GM12878 (cell line): ENCODE data around the gene MYL3. TPM values are rescaled to one million over a fixed set of nuclear protein-coding genes. Genes with fewer than 3 reads are reported as not detected.

Experiments
- ATAC-seq: fragments of 200-7000 bp; cut with Tn5 transposase; 3 replicates; pipeline ENCODE4 v1.9.1; 2020; ENCODE audit warnings: mild to moderate bottlenecking, moderate library complexity
- Bru-seq: library from RNA; stranded (reverse); fragments of 400-500 nt; gene quantifications from one replicate; lab custom pipeline; 2021; lab: Mats Ljungman, UMichigan
- BruChase-seq, 2 experiments: library from RNA; stranded (reverse); fragments of 400-500 nt; gene quantifications; one replicate each; lab custom pipeline; 2021; lab: Mats Ljungman, UMichigan
- BruUV-seq: library from RNA; stranded (reverse); fragments of 400-500 nt; replicated peaks from 2 replicates; lab custom pipeline; 2021; lab: Mats Ljungman, UMichigan
- CTCF ChIA-PET: fragments of 300-600 bp; sonication (Branson Sonifier 250); formaldehyde crosslinking; extraction: SDS; loops from one replicate; lab custom pipeline; 2021; ENCODE audit warnings: inconsistent platforms; lab: Yijun Ruan, JAX
- POLR2A ChIA-PET: fragments of 350-600 bp; formaldehyde crosslinking; extraction: SDS; loops from one replicate; lab custom pipeline; 2021; ENCODE audit warnings: inconsistent platforms; lab: Charles Lee
- RAD21 ChIA-PET: fragments of 300-600 bp; sonication (Branson Sonifier 250); formaldehyde crosslinking; loops from one replicate; lab custom pipeline; 2023; ENCODE audit warnings: antibody characterized with exemption; ENCODE audit not compliant: unreplicated experiment; lab: Charles Lee
- SMC1A ChIA-PET: fragments of 300-600 bp; sonication (Branson Sonifier 250); formaldehyde crosslinking; loops from one replicate; lab custom pipeline; 2023; ENCODE audit not compliant: unreplicated experiment, uncharacterized antibody; lab: Charles Lee
- DNase-seq: peaks from one replicate; pipeline ENCODE4 v3.0.0-alpha.2; 2011; ENCODE audit warnings: low read depth, low spot score
- FAIRE-seq: peaks from 3 replicates; lab custom pipeline; 2011; peaks lifted over from hg19 to GRCh38; lab: Jason Lieb, UNC
- H2AFZ ChIP-seq: 2 replicates; pipeline ENCODE4 v1.6.0; 2011; ENCODE audit warnings: low read depth, low read length, control low read depth; ENCODE audit not compliant: control insufficient read depth
- H3K27ac ChIP-seq: 2 replicates; pipeline ENCODE4 v1.5.1; 2011; ENCODE audit warnings: control low read depth; ENCODE audit not compliant: control insufficient read depth, insufficient read depth
- H3K27me3 ChIP-seq, 2 experiments: replicated peaks in 1 of 2; 2 replicates each; pipeline versions ENCODE4 v1.6.0 to v1.6.1; 2011; ENCODE audit warnings: low read length in 1 of 2; ENCODE audit not compliant: control insufficient read depth in 2 of 2, insufficient read depth in 2 of 2
- H3K36me3 ChIP-seq, 2 experiments: 2 replicates each; pipeline ENCODE4 v1.5.1; 2011; ENCODE audit warnings: low read length in 1 of 2; ENCODE audit not compliant: control insufficient read depth in 2 of 2, insufficient read depth in 2 of 2
- H3K4me1 ChIP-seq: 2 replicates; pipeline ENCODE4 v1.6.1; 2011; ENCODE audit warnings: mild to moderate bottlenecking, low read length, moderate library complexity, mixed read lengths; ENCODE audit not compliant: control insufficient read depth, insufficient read depth
- H3K4me2 ChIP-seq: 2 replicates; pipeline ENCODE4 v1.6.0; 2011; ENCODE audit warnings: control low read depth; ENCODE audit not compliant: control insufficient read depth, insufficient read depth
- H3K4me3 ChIP-seq: fragments of 200-600 bp; sonication (generic); 2 replicates; pipeline ENCODE4 v1.5.1; 2016
- H3K79me2 ChIP-seq: 2 replicates; pipeline ENCODE4 v1.6.0; 2011; ENCODE audit warnings: low read length; ENCODE audit not compliant: control insufficient read depth, insufficient read depth
- H3K9ac ChIP-seq: 2 replicates; pipeline ENCODE4 v1.8.0; 2011; ENCODE audit warnings: low read length, control low read depth, mixed read lengths; ENCODE audit not compliant: control insufficient read depth, insufficient read depth
- H3K9me3 ChIP-seq: replicated peaks from 3 replicates; pipeline ENCODE4 v1.5.1; 2011; ENCODE audit warnings: mild to moderate bottlenecking, low read length; ENCODE audit not compliant: control insufficient read depth, insufficient read depth
- H4K20me1 ChIP-seq: 2 replicates; pipeline ENCODE4 v1.6.0; 2011; ENCODE audit not compliant: control insufficient read depth, insufficient read depth
- MEF2A ChIP-seq: IDR thresholded peaks from 2 replicates; pipeline ENCODE4 v1.6.1; 2011; ENCODE audit warnings: low read depth, mild to moderate bottlenecking, low read length, moderate library complexity; ENCODE audit not compliant: insufficient read depth
- WGBS: methylation state at CpG from one replicate; pipeline ENCODE4 v1.1.6; 2016; ENCODE audit warnings: low lambda C conversion rate; ENCODE audit not compliant: insufficient replicate concordance, insufficient coverage; ENCODE audit errors: missing lambda C conversion rate; 5-methylcytosine and 5-hydroxymethylcytosine counted together
- in situ Hi-C: fragments of 300-500 bp; cut with MboI; formaldehyde crosslinking; loops from 9 replicates; pipeline ENCODE4 v1.14.3; 2018; ENCODE audit warnings: mixed read lengths
- intact Hi-C: fragments of 100-400 bp; cut with micrococcal nuclease; formaldehyde crosslinking; loops from one replicate; pipeline ENCODE4 v1.14.2; 2022; ENCODE audit not compliant: unreplicated experiment
- long read RNA-seq, 2 experiments: library from polyadenylated mRNA; unstranded; transcript quantifications; one replicate each; pipeline ENCODE4 v2.0.0, GENCODE V29; 2019 to 2020
- polyA minus RNA-seq, 3 experiments: library from RNA; depleted of rRNA, polyadenylated mRNA; stranded (reverse); fragments of >200 nt; gene quantifications; 2 replicates each; pipeline ENCODE4 v1.2.3, GENCODE V29; 2011
- polyA plus RNA-seq, 11 experiments: library from polyadenylated mRNA; depleted of rRNA in 4 of 11; unstranded in 6 of 11; stranded (reverse) in 5 of 11; fragments of >200 nt; fragmentation: Nextera tagmentation in 4 of 11; fragmentation: Illumina TruSeq in 1 of 11; extraction: Ambion mirVana in 4 of 11; extraction: Trizol in 1 of 11; gene quantifications; 1 replicate in 1 of 11; 2 replicates in 10 of 11; pipeline versions ENCODE4 v1.2.1 to v1.2.3, GENCODE V29; 2011 to 2016; ENCODE audit warnings: inconsistent platforms in 2 of 11, missing spikeins in 2 of 11, low read depth in 1 of 11
- total RNA-seq, 4 experiments: library from RNA; depleted of rRNA in 3 of 4; stranded (reverse); fragments of >200 nt in 3 of 4; fragmentation: Illumina TruSeq in 1 of 4; extraction: Trizol in 1 of 4; gene quantifications; 2 replicates each; pipeline versions ENCODE4 v1.2.1 to v1.2.3, GENCODE V29; 2013 to 2021

Gene MYL3
- total RNA-seq (2013; cell fraction: nucleolus; rRNA removed): not detected in 2 replicates
- total RNA-seq (2014; rRNA removed): not detected in 2 replicates
- not detected in 2 replicates for total RNA-seq (2014; rRNA removed; fragmentation: Illumina TruSeq; extraction: Trizol)
- not detected in 2 replicates for total RNA-seq (2021)
- polyA plus RNA-seq (2011; ENCODE audit: low read depth): not detected
- polyA plus RNA-seq (2011; rRNA removed): not detected in 2 replicates
- polyA plus RNA-seq (2011; cell fraction: cytosol; rRNA removed): 0.15 TPM in 1 of 2 replicates, not detected in the other
- not detected in 2 replicates for polyA plus RNA-seq (2011; cell fraction: nucleus; rRNA removed)
- 0.15 TPM in 1 of 2 replicates, not detected in the other for polyA plus RNA-seq (2012)
- polyA plus RNA-seq (2014; fragmentation: Illumina TruSeq; extraction: Trizol): not detected in 2 replicates
- not detected for polyA plus RNA-seq (2014; fragmentation: Nextera tagmentation; extraction: Ambion mirVana)
- not detected in 2 replicates for polyA plus RNA-seq (2014; rRNA removed)
- under 1 TPM in 1 of 2 experiments, not detected in 1; 0.40 TPM for polyA plus RNA-seq (2016; fragmentation: Nextera tagmentation; extraction: Ambion mirVana)
- not detected in 2 replicates for polyA minus RNA-seq (2011; rRNA and poly(A)+ RNA removed)
- not detected in 2 replicates for polyA minus RNA-seq (2011; cell fraction: cytosol; rRNA and poly(A)+ RNA removed)
- polyA minus RNA-seq (2011; cell fraction: nucleus; rRNA and poly(A)+ RNA removed): not detected in 2 replicates
- not detected for Bru-seq, nascent RNA
- BruChase-seq, experiment 1, labeled RNA remaining after a 6-hour chase: percentile 17 among the genes with signal in this experiment
- BruChase-seq, experiment 2, labeled RNA remaining after a 2-hour chase: not detected
- long read RNA-seq, experiment 1: 0 reads
- long read RNA-seq, experiment 2: 0 reads

- DNase-seq: no peak
- no peaks in the 10 kb centered on the region for H3K79me2 ChIP-seq
- H3K36me3 ChIP-seq: no peaks in the 10 kb centered on the region
- intact Hi-C loops: no loop called here
- SMC1A ChIA-PET: interaction anchor here (0.6 kb wide), 1 partner anchor 153 kb away, joined by 3 read pairs; no protein-coding TSS in a partner anchor
- ATAC-seq: no peak
- H3K9ac ChIP-seq: no peak within 1 kb of the TSS
- no peaks in the 10 kb centered on the region for H3K27me3 ChIP-seq
- no peak within 1 kb of the TSS for H3K4me3 ChIP-seq
- no peaks in the 10 kb centered on the region for H3K9me3 ChIP-seq
- no peaks in the 10 kb centered on the region for H3K4me1 ChIP-seq
- no peaks in the 10 kb centered on the region for H4K20me1 ChIP-seq
- H2AFZ ChIP-seq: no peak within 1 kb of the TSS
- CTCF ChIA-PET: interaction anchor here (1.0 to 1.8 kb wide), 5 partner anchors 18 to 158 kb away, joined by 3 to 5 read pairs (median 4); no protein-coding TSS in a partner anchor
- no peak for TF ChIP-seq MEF2A
- RAD21 ChIA-PET: no interaction called here
- in situ Hi-C loops: no loop called here
- no peak within 1 kb of the TSS for H3K27ac ChIP-seq
- 22% methylated on average over 7 of the region's 7 CpGs for WGBS
- no peak within 1 kb of the TSS for H3K4me2 ChIP-seq
- BruUV-seq: no TSS peak
- POLR2A ChIA-PET: interaction anchor here (1.0 kb wide), 1 partner anchor 8 kb away, joined by 3 read pairs; no protein-coding TSS in a partner anchor
- no peak for FAIRE-seq
These were observed at the start of gene MYL3 for GRCh38 chr3:46863261-46863782. TSS of gene MYL3 (minus strand) at chr3:46863444. CDS start at chr3:46863390, 54 bp downstream.
